CD4-positive, alpha-beta memory T cell (primary cell): Measurements from ENCODE around the gene HIGD2A. TPM values are rescaled to one million over a fixed set of nuclear protein-coding genes. Genes with fewer than 3 reads are reported as not detected.

Experiments
- CTCF ChIA-PET: fragments of 350-600 bp; sonication (Branson Sonifier 250); formaldehyde crosslinking; loops from one replicate; lab custom pipeline; 2021; ENCODE audit warnings: inconsistent platforms; ENCODE audit not compliant: partially characterized antibody; lab: Charles Lee
- POLR2A ChIA-PET: fragments of 350-600 bp; sonication (Branson Sonifier 250); formaldehyde crosslinking; loops from one replicate; lab custom pipeline; 2021; ENCODE audit not compliant: partially characterized antibody; lab: Charles Lee
- DNase-seq, 5 donors: peaks; one replicate each; pipeline versions ENCODE4 v3.0.0 to v3.0.0-alpha.2; 2020 to 2022; ENCODE audit warnings: mixed read lengths in 1 of 5
- H3K27ac ChIP-seq: one replicate; pipeline ENCODE4 v1.7.0; 2013; ENCODE audit warnings: low read depth, low read length
- H3K27me3 ChIP-seq: 2 replicates; pipeline ENCODE4 v1.7.0; 2013; ENCODE audit warnings: mild to moderate bottlenecking, low read length, moderate library complexity; ENCODE audit not compliant: insufficient read depth
- H3K36me3 ChIP-seq: 2 replicates; pipeline ENCODE4 v1.7.0; 2013; ENCODE audit warnings: mild to moderate bottlenecking, low read length, moderate library complexity; ENCODE audit not compliant: insufficient read depth
- H3K4me1 ChIP-seq: 2 replicates; pipeline ENCODE4 v1.7.0; 2013; ENCODE audit warnings: mild to moderate bottlenecking, low read length, moderate library complexity; ENCODE audit not compliant: insufficient read depth
- H3K4me3 ChIP-seq, 2 donors: one replicate each; pipeline ENCODE4 v1.7.0; 2013; ENCODE audit warnings: low read length in 2 of 2, mild to moderate bottlenecking in 1 of 2
- H3K9me3 ChIP-seq, 2 donors: one replicate each; pipeline ENCODE4 v1.7.0; 2013; ENCODE audit warnings: low read length in 2 of 2, control low read depth in 1 of 2; ENCODE audit not compliant: control insufficient read depth in 1 of 2
- H3K27ac Mint-ChIP-seq, 7 donors: one replicate each; pipeline ENCODE4 v1.8.0; 2020 to 2021; ENCODE audit warnings: mixed read lengths in 7 of 7, mild to moderate bottlenecking in 6 of 7, inconsistent platforms in 3 of 7, moderate library complexity in 3 of 7
- H3K27me3 Mint-ChIP-seq, 2 donors: one replicate each; pipeline ENCODE4 v1.8.0; 2020 to 2021; ENCODE audit warnings: mixed read lengths in 2 of 2
- H3K36me3 Mint-ChIP-seq, 2 donors: one replicate each; pipeline ENCODE4 v1.8.0; 2020 to 2021; ENCODE audit warnings: mixed read lengths in 2 of 2, inconsistent platforms in 1 of 2, mild to moderate bottlenecking in 1 of 2
- H3K4me1 Mint-ChIP-seq, 4 donors: one replicate each; pipeline ENCODE4 v1.8.0; 2020 to 2021; ENCODE audit warnings: mixed read lengths in 4 of 4, mild to moderate bottlenecking in 1 of 4
- H3K4me3 Mint-ChIP-seq, 8 donors: one replicate each; pipeline ENCODE4 v1.8.0; 2020 to 2021; ENCODE audit warnings: mixed read lengths in 8 of 8, mild to moderate bottlenecking in 7 of 8, moderate library complexity in 6 of 8, inconsistent platforms in 3 of 8
- H3K9me3 Mint-ChIP-seq, 8 donors: one replicate each; pipeline ENCODE4 v1.8.0; 2020 to 2021; ENCODE audit warnings: mixed read lengths in 8 of 8, mild to moderate bottlenecking in 5 of 8, inconsistent platforms in 3 of 8, moderate library complexity in 1 of 8
- intact Hi-C: fragments of 100-400 bp; cut with micrococcal nuclease; formaldehyde crosslinking; loops from one replicate; pipeline ENCODE4 v1.15.1; 2023
- polyA plus RNA-seq, 2 donors: library from polyadenylated mRNA; unstranded; fragments of 300-500 nt; fragmentation: Illumina TruSeq; gene quantifications; one replicate each; pipeline ENCODE4 v1.2.3, GENCODE V29; 2021
- total RNA-seq, 2 experiments: library from RNA; stranded (reverse); gene quantifications; one replicate each; pipeline ENCODE4 v1.2.3, GENCODE V29; 2021

HIGD2A gene
- total and polyA plus RNA-seq, 4 experiments from 2014 or later = 81.3 to 224 (median 137) TPM

- intact Hi-C loops = no loop called here
- no peaks in the 10 kb centered on the region for H3K27me3 Mint-ChIP-seq
- no peak for DNase-seq
- H3K4me1 Mint-ChIP-seq = peaks cover 17 to 45% (median 30%) of the 10 kb centered on the region in 4 donors
- peaks cover 0 to 1% (median 0%) of the 10 kb centered on the region in 8 donors for H3K9me3 Mint-ChIP-seq
- Histone ChIP-seq H3K27me3 (no peaks in the 10 kb centered on the region), H3K4me1 (peaks cover 33% of the 10 kb centered on the region), H3K27ac (peak overlapping the region; percentile 91), H3K36me3 (peaks cover 38% of the 10 kb centered on the region), H3K9me3 (no peaks in the 10 kb centered on the region), H3K4me3 (peak overlapping the region; percentile 90 to 99)
- H3K36me3 Mint-ChIP-seq = peaks cover 20 to 71% of the 10 kb centered on the region in 2 donors
- peak overlapping the region; percentile 93 to 100 (median 100) for H3K27ac Mint-ChIP-seq
- peak overlapping the region; percentile 95 to 100 (median 97) for H3K4me3 Mint-ChIP-seq
- ChIA-PET CTCF (interaction anchor here (1.0 to 1.1 kb wide), 2 partner anchors 186 to 273 kb away, joined by 3 read pairs; no protein-coding TSS in a partner anchor), POLR2A (interaction anchor here (0.7 to 2.5 kb wide), 5 partner anchors 10 to 909 kb away, joined by 3 to 40 read pairs (median 5); partner anchors contain the start of genes KIAA1191, RNF44 and SFXN1)
Observed at GRCh38 chr5:176387384-176387925, 1.1 kb upstream of the HIGD2A start.

DNA sequence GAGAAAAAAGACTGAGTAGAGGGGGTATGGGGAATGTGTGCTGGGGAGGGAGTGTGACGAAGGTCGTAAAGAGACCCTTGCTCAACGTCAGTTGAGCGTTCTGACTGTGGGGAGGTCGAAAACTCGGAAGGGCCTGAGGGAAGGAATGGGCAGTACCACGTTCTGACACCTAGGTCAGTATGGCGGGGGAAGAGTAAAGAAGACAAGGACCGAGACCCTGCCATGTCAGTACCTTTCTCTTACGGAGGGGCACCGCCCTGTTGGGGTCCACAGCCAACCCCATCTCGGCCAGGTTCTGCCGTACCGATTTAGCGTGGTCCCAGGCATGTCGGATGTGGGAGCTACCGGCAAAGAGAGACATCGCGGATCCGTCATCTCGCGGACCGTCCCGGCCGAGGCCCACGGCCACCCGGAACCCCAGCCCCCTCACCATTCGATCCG, 528 bp upstream of the HIGD2A start:
- Mint-ChIP-seq H3K4me3 (peak overlapping the region; percentile 95 to 100 (median 97)), H3K36me3 (peaks cover 20 to 67% of the 10 kb centered on the region in 2 donors), H3K9me3 (peaks cover 0 to 1% (median 0%) of the 10 kb centered on the region in 8 donors), H3K27me3 (no peaks in the 10 kb centered on the region), H3K27ac (peak overlapping the region; percentile 96 to 100 (median 100)), H3K4me1 (peaks cover 17 to 45% (median 30%) of the 10 kb centered on the region in 4 donors)
- peaks cover 33% of the 10 kb centered on the region for H3K4me1 ChIP-seq
- peaks cover 35% of the 10 kb centered on the region for H3K36me3 ChIP-seq
- H3K4me3 ChIP-seq = peak overlapping the region; percentile 90 to 99
- ChIA-PET POLR2A (interaction anchor here (0.7 to 2.5 kb wide), 11 partner anchors 9 to 910 kb away, joined by 3 to 40 read pairs (median 5); partner anchors contain the start of genes FAF2, KIAA1191, RNF44 and SFXN1), CTCF (interaction anchor here (1.0 kb wide), 1 partner anchor 185 kb away, joined by 3 read pairs; no protein-coding TSS in a partner anchor)
- intact Hi-C loops = loop anchor here (1.0 kb wide), 2 partner anchors 23 to 27 kb away; partner anchors contain the start of genes ARL10 and KIAA1191
- H3K9me3 ChIP-seq = no peaks in the 10 kb centered on the region
- no peaks in the 10 kb centered on the region for H3K27me3 ChIP-seq
- DNase-seq = no peak
- H3K27ac ChIP-seq = peak overlapping the region; percentile 91

GRCh38 chr5:176389135-176390123, 878 bp downstream of the HIGD2A start:
- peak overlapping the region; percentile 73 to 99 for H3K4me3 ChIP-seq
- Mint-ChIP-seq H3K9me3 (peaks cover 0 to 1% (median 0%) of the 10 kb centered on the region in 8 donors), H3K4me3 (peak overlapping the region; percentile 95 to 100 (median 97)), H3K27ac (peak overlapping the region; percentile 96 to 100 (median 100)), H3K4me1 (peaks cover 17 to 45% (median 30%) of the 10 kb centered on the region in 4 donors), H3K36me3 (peaks cover 12 to 63% of the 10 kb centered on the region in 2 donors), H3K27me3 (no peaks in the 10 kb centered on the region)
- H3K27me3 ChIP-seq = no peaks in the 10 kb centered on the region
- H3K36me3 ChIP-seq = peaks cover 27% of the 10 kb centered on the region
- ChIA-PET POLR2A (interaction anchor here (0.8 to 2.5 kb wide), 17 partner anchors 8 to 271 kb away, joined by 3 to 40 read pairs (median 5); partner anchors contain the start of genes CLTB, FAF2, KIAA1191 and RNF44), CTCF (interaction anchor here (0.7 to 1.3 kb wide), 2 partner anchors 26 to 101 kb away, joined by 3 to 4 read pairs; no protein-coding TSS in a partner anchor)
- DNase-seq = no peak
- H3K9me3 ChIP-seq = no peaks in the 10 kb centered on the region
- intact Hi-C loops = loop anchor here (1.0 kb wide), 4 partner anchors 27 to 258 kb away; partner anchors contain the start of genes CLTB, FAF2, RNF44 and TSPAN17
- peak overlapping the region; percentile 91 for H3K27ac ChIP-seq
- H3K4me1 ChIP-seq = peaks cover 33% of the 10 kb centered on the region

DNA sequence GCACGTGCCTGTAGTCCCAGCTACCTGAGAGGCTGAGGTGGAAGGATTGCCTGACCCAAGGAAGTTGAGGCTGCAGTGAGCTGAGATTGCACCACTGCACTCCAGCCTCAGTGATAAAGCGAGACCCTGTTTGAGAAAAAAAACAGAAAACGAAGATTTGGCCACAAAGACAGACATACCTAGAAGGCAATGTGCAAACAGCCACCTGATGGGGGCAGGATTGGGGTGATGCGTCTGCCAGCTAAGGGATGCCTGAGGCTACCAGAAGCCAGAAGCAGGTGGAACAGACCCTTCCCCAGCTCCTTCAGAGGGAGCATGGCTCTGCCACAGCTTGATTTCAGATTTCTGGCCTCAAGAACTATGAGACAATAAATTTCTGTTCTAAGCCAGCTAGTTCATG, 2.9 kb downstream of the HIGD2A start:
- ChIA-PET CTCF (interaction anchor here (0.6 to 1.4 kb wide), 4 partner anchors 39 to 541 kb away, joined by 3 read pairs; no protein-coding TSS in a partner anchor), POLR2A (interaction anchor here (1.0 to 1.9 kb wide), 3 partner anchors 29 to 146 kb away, joined by 3 to 5 read pairs (median 3); partner anchors contain the start of gene RNF44)
- peaks cover 8 to 53% of the 10 kb centered on the region in 2 donors for H3K36me3 Mint-ChIP-seq
- Histone ChIP-seq H3K9me3 (no peaks in the 10 kb centered on the region), H3K27ac (no peak overlapping the region), H3K4me3 (no peak overlapping the region), H3K36me3 (peaks cover 11% of the 10 kb centered on the region), H3K4me1 (peaks cover 30% of the 10 kb centered on the region), H3K27me3 (no peaks in the 10 kb centered on the region)
- H3K27ac Mint-ChIP-seq = peak overlapping the region in 4 of 7 donors; percentile 25 to 96 (median 58)
- H3K4me3 Mint-ChIP-seq = no peak overlapping the region
- H3K4me1 Mint-ChIP-seq = peaks cover 15 to 33% (median 24%) of the 10 kb centered on the region in 4 donors
- DNase-seq = no peak
- intact Hi-C loops = no loop called here
- H3K27me3 Mint-ChIP-seq = no peaks in the 10 kb centered on the region
- peaks cover 0 to 1% (median 0%) of the 10 kb centered on the region in 8 donors for H3K9me3 Mint-ChIP-seq

DNA sequence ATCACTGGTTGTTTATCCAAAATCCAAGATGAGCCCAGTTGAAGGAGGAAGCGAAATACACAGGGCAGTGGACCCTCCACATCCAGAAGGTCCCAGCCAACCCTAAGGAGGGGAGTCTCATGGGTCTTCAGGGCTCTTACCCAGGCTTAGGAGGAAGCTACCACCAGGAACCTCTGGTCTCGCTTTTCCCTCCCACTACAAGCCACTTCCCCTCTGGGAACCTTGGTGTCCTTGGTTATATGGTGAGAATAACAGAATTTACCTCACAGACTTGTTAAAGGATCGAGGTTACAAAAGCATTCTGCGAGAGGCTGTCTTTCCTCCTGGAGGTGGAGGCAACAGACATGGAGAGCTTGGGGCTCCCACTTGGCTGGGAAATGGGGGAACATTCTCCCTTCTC, 3.4 kb downstream of the HIGD2A start:
- H3K9me3 ChIP-seq = no peaks in the 10 kb centered on the region
- intact Hi-C loops = no loop called here
- no peak for DNase-seq
- H3K36me3 ChIP-seq = peaks cover 9% of the 10 kb centered on the region
- H3K9me3 Mint-ChIP-seq = peaks cover 0 to 1% (median 0%) of the 10 kb centered on the region in 8 donors
- peaks cover 24% of the 10 kb centered on the region for H3K4me1 ChIP-seq
- H3K27me3 Mint-ChIP-seq = no peaks in the 10 kb centered on the region
- no peak overlapping the region for H3K4me3 ChIP-seq
- H3K27ac Mint-ChIP-seq = peak overlapping the region in 4 of 7 donors; percentile 48 to 96 (median 70)
- peaks cover 12 to 28% (median 20%) of the 10 kb centered on the region in 4 donors for H3K4me1 Mint-ChIP-seq
- no peaks in the 10 kb centered on the region for H3K27me3 ChIP-seq
- peaks cover 8 to 54% of the 10 kb centered on the region in 2 donors for H3K36me3 Mint-ChIP-seq
- CTCF ChIA-PET = interaction anchor here (0.6 to 1.4 kb wide), 2 partner anchors 268 to 540 kb away, joined by 3 read pairs; no protein-coding TSS in a partner anchor
- no peak overlapping the region for H3K27ac ChIP-seq
- no peak overlapping the region for H3K4me3 Mint-ChIP-seq
- POLR2A ChIA-PET = interaction anchor here (1.0 to 1.9 kb wide), 2 partner anchors 30 to 146 kb away, joined by 3 to 5 read pairs; partner anchors contain the start of gene RNF44

- no peak overlapping the region for H3K27ac ChIP-seq
- intact Hi-C loops = no loop called here
- no peak for DNase-seq
- peaks cover 9% of the 10 kb centered on the region for H3K36me3 ChIP-seq
- ChIA-PET CTCF (interaction anchor here (1.1 kb wide), 1 partner anchor 100 kb away, joined by 3 read pairs; no protein-coding TSS in a partner anchor), POLR2A (no interaction called here)
- Mint-ChIP-seq H3K27me3 (no peaks in the 10 kb centered on the region), H3K36me3 (peaks cover 10 to 53% of the 10 kb centered on the region in 2 donors), H3K9me3 (peaks cover 0 to 1% (median 0%) of the 10 kb centered on the region in 8 donors), H3K4me1 (peaks cover 9 to 23% (median 15%) of the 10 kb centered on the region in 4 donors), H3K27ac (peak overlapping the region in 2 of 7 donors; percentile 55 to 96), H3K4me3 (no peak overlapping the region)
- H3K4me3 ChIP-seq = no peak overlapping the region
- no peaks in the 10 kb centered on the region for H3K27me3 ChIP-seq
- no peaks in the 10 kb centered on the region for H3K9me3 ChIP-seq
- H3K4me1 ChIP-seq = peaks cover 19% of the 10 kb centered on the region
Observed at GRCh38 chr5:176392526-176392925, 4.0 kb downstream of the HIGD2A start.
